Stimulated activated memory B cell treated with anti-CD40 and anti-IgM and Interleukin-4, amounts not matched to agents 10 μg/mL and 1 μg/mL and 100 μg/mL, for 72 hours (primary cell): Measurements from ENCODE around the gene TMEM190.
"Not testable (repeated sequence)": the region's sequence is repeated elsewhere in the genome, so short reads cannot be mapped to it uniquely, and the experiment has no call there.

Source experiments
- ATAC-seq: fragments of 150-1000 bp; cut with Tn5 transposase; 2 replicates; pipeline ENCODE4 v1.10.0; 2021
- H3K27ac Mint-ChIP-seq: one replicate; pipeline ENCODE4 v1.8.0; 2022; ENCODE audit warnings: mild to moderate bottlenecking, mixed read lengths
- H3K27me3 Mint-ChIP-seq: one replicate; pipeline ENCODE4 v1.8.0; 2022; ENCODE audit warnings: mixed read lengths
- H3K36me3 Mint-ChIP-seq: one replicate; pipeline ENCODE4 v1.8.0; 2022; ENCODE audit warnings: mixed read lengths
- H3K4me1 Mint-ChIP-seq: one replicate; pipeline ENCODE4 v1.8.0; 2022; ENCODE audit warnings: mixed read lengths
- H3K4me3 Mint-ChIP-seq: one replicate; pipeline ENCODE4 v1.8.0; 2022; ENCODE audit warnings: mild to moderate bottlenecking, moderate library complexity, mixed read lengths
- H3K9me3 Mint-ChIP-seq: one replicate; pipeline ENCODE4 v1.8.0; 2022; ENCODE audit warnings: mixed read lengths

Gene TMEM190

GRCh38 chr19:55391191-55391670 is 14.6 kb downstream of the TMEM190 start:
- no peak for ATAC-seq
- Mint-ChIP-seq H3K36me3 (peaks cover 46% of the 10 kb centered on the region), H3K9me3 (no peaks in the 10 kb centered on the region), H3K27ac (no peak overlapping the region), H3K27me3 (no peaks in the 10 kb centered on the region), H3K4me3 (no peak overlapping the region), H3K4me1 (peaks cover 52% of the 10 kb centered on the region)

- H3K27ac Mint-ChIP-seq = no peak overlapping the region
- H3K9me3 Mint-ChIP-seq = no peaks in the 10 kb centered on the region
- no peaks in the 10 kb centered on the region for H3K27me3 Mint-ChIP-seq
- H3K4me1 Mint-ChIP-seq = peaks cover 45% of the 10 kb centered on the region
- peaks cover 39% of the 10 kb centered on the region for H3K36me3 Mint-ChIP-seq
- H3K4me3 Mint-ChIP-seq = no peak overlapping the region
- no peak for ATAC-seq
These were observed 15.3 kb downstream of the TMEM190 start for GRCh38 chr19:55391702-55392615.

- no peaks in the 10 kb centered on the region for H3K9me3 Mint-ChIP-seq
- ATAC-seq = no peak
- H3K4me3 Mint-ChIP-seq = no peak overlapping the region
- H3K27ac Mint-ChIP-seq = no peak overlapping the region
- peaks cover 37% of the 10 kb centered on the region for H3K4me1 Mint-ChIP-seq
- no peaks in the 10 kb centered on the region for H3K27me3 Mint-ChIP-seq
- peaks cover 30% of the 10 kb centered on the region for H3K36me3 Mint-ChIP-seq
These were observed 16.5 kb downstream of the TMEM190 start for GRCh38 chr19:55392820-55393761.

GRCh38 chr19:55398200-55398925 is 21.7 kb downstream of the TMEM190 start:
- Mint-ChIP-seq H3K4me1 (peaks cover 14% of the 10 kb centered on the region), H3K9me3 (peaks cover 2% of the 10 kb centered on the region), H3K4me3 (no peak overlapping the region), H3K36me3 (peaks cover 25% of the 10 kb centered on the region), H3K27me3 (no peaks in the 10 kb centered on the region), H3K27ac (no peak overlapping the region)
- ATAC-seq = no peak

GRCh38 chr19:55400281-55401087 is 23.9 kb downstream of the TMEM190 start:
- Mint-ChIP-seq H3K9me3 (peaks cover 2% of the 10 kb centered on the region), H3K27me3 (no peaks in the 10 kb centered on the region), H3K4me3 (no peak overlapping the region), H3K36me3 (peaks cover 35% of the 10 kb centered on the region), H3K27ac (no peak overlapping the region), H3K4me1 (peaks cover 17% of the 10 kb centered on the region)
- ATAC-seq = no peak

- Mint-ChIP-seq H3K36me3 (peaks cover 44% of the 10 kb centered on the region), H3K4me1 (peaks cover 26% of the 10 kb centered on the region)
- not testable (repeated sequence) for H3K27ac Mint-ChIP-seq, H3K4me3 Mint-ChIP-seq, ATAC-seq, H3K27me3 Mint-ChIP-seq, H3K9me3 Mint-ChIP-seq
These were observed 24.8 kb downstream of the TMEM190 start for GRCh38 chr19:55401390-55401789.

GRCh38 chr19:55402509-55402908 is 25.9 kb downstream of the TMEM190 start:
- Mint-ChIP-seq H3K27me3 (no peaks in the 10 kb centered on the region), H3K27ac (no peak overlapping the region), H3K4me3 (no peak overlapping the region), H3K4me1 (peaks cover 31% of the 10 kb centered on the region), H3K9me3 (peaks cover 2% of the 10 kb centered on the region), H3K36me3 (peaks cover 49% of the 10 kb centered on the region)
- ATAC-seq = no peak

GRCh38 chr19:55405638-55406037 is 29.0 kb downstream of the TMEM190 start:
- Mint-ChIP-seq H3K4me1 (peaks cover 17% of the 10 kb centered on the region), H3K36me3 (peaks cover 45% of the 10 kb centered on the region), H3K27me3 (no peaks in the 10 kb centered on the region), H3K4me3 (peak overlapping the region; percentile 1), H3K9me3 (no peaks in the 10 kb centered on the region), H3K27ac (no peak overlapping the region)
- ATAC-seq = no peak

- Mint-ChIP-seq H3K36me3 (peaks cover 41% of the 10 kb centered on the region), H3K4me3 (peak overlapping the region; percentile 87), H3K27me3 (no peaks in the 10 kb centered on the region), H3K4me1 (peaks cover 17% of the 10 kb centered on the region), H3K27ac (peak overlapping the region; percentile 94), H3K9me3 (no peaks in the 10 kb centered on the region)
- ATAC-seq = no peak
These were observed 29.6 kb downstream of the TMEM190 start for GRCh38 chr19:55406091-55406825.

GRCh38 chr19:55406826-55407549 is 30.4 kb downstream of the TMEM190 start:
- ATAC-seq = peak; percentile 0
- Mint-ChIP-seq H3K36me3 (peaks cover 36% of the 10 kb centered on the region), H3K4me1 (peaks cover 17% of the 10 kb centered on the region), H3K27me3 (no peaks in the 10 kb centered on the region), H3K27ac (peak overlapping the region; percentile 94), H3K9me3 (no peaks in the 10 kb centered on the region), H3K4me3 (peak overlapping the region; percentile 87)

- H3K9me3 Mint-ChIP-seq, H3K27me3 Mint-ChIP-seq: not testable (repeated sequence)
- Mint-ChIP-seq H3K27ac (peak within 1 kb of the TSS; percentile 94), H3K36me3 (peaks cover 32% of the 10 kb centered on the region), H3K4me3 (peak within 1 kb of the TSS; percentile 87), H3K4me1 (peaks cover 17% of the 10 kb centered on the region)
- ATAC-seq = peak; percentile 32
These were observed 30.8 kb downstream of the TMEM190 start, which contains the start of gene UBE2S for GRCh38 chr19:55407550-55407799. Gene UBE2S (minus strand): TSS chr19:55407788. CDS start chr19:55407589, 199 bp downstream.

- Mint-ChIP-seq H3K4me3 (peak overlapping the region; percentile 87), H3K36me3 (peaks cover 28% of the 10 kb centered on the region), H3K27me3 (no peaks in the 10 kb centered on the region), H3K4me1 (peaks cover 17% of the 10 kb centered on the region), H3K9me3 (no peaks in the 10 kb centered on the region), H3K27ac (peak overlapping the region; percentile 94)
- ATAC-seq = peak; percentile 97
These were observed 31.3 kb downstream of the TMEM190 start for GRCh38 chr19:55407800-55408532.

- Mint-ChIP-seq H3K4me3 (peak overlapping the region; percentile 87), H3K27me3 (no peaks in the 10 kb centered on the region), H3K27ac (peak overlapping the region; percentile 94)
These were observed 31.9 kb downstream of the TMEM190 start for GRCh38 chr19:55408533-55408872.

More at GRCh38 chr19:55408533-55408872, 31.9 kb downstream of the TMEM190 start:
- no peaks in the 10 kb centered on the region for H3K9me3 Mint-ChIP-seq
- peaks cover 22% of the 10 kb centered on the region for H3K36me3 Mint-ChIP-seq
- H3K4me1 Mint-ChIP-seq = peaks cover 17% of the 10 kb centered on the region
- no peak for ATAC-seq
